ENCODE data around the gene EXOC6B. TPM values are rescaled to one million over a fixed set of nuclear protein-coding genes. Genes with fewer than 3 reads are reported as not detected.

The EXOC6B gene
- total RNA-seq, 1 experiment from 2014 or later: 40.1 TPM

GRCh38 chr2:72833084-72833714 is 7.4 kb upstream of the EXOC6B start:
- H2AK5ac ChIP-seq (ENCODE audit: insufficient read length, low read length): no peak overlapping the region
- no peaks in the 10 kb centered on the region for H3K36me3 Mint-ChIP-seq (ENCODE audit: insufficient read depth in 1 of 3, low read depth in 3 of 3)
- no peak overlapping the region for H2BK20ac ChIP-seq (ENCODE audit: low read depth, low read length, poor library complexity, severe bottlenecking)
- no peaks in the 10 kb centered on the region for H3K23me2 ChIP-seq (ENCODE audit: insufficient read length, low read depth, low read length, poor library complexity, severe bottlenecking)
- H3K27me3 Mint-ChIP-seq (ENCODE audit: low read depth): no peaks in the 10 kb centered on the region; the same call in 1 of the 2 replicates
- no peak overlapping the region for H3T11ph ChIP-seq (ENCODE audit: low read length)
- H3K4me2 ChIP-seq (ENCODE audit: insufficient read depth, insufficient read length, low read length): no peak overlapping the region
- no peak overlapping the region for H3K4ac ChIP-seq (ENCODE audit: low read depth, low read length)
- H3K79me1 ChIP-seq (ENCODE audit: insufficient read depth, low read depth, low read length, poor library complexity, severe bottlenecking): no peaks in the 10 kb centered on the region
- DNase-seq: no peak
- H3K79me2 ChIP-seq (ENCODE audit: insufficient read depth, low read length): no peaks in the 10 kb centered on the region
- no peak overlapping the region for H3K9ac ChIP-seq (ENCODE audit: extremely low read depth, insufficient read length, low read length)
- H3K27me3 ChIP-seq (ENCODE audit: insufficient read depth, low read length): no peaks in the 10 kb centered on the region
- H3K23ac ChIP-seq (ENCODE audit: insufficient read length, low read depth, low read length): no peak overlapping the region
- peak overlapping the region in 1 of 3 experiments; percentile 79; a peak in 2 of 7 replicates for H3K27ac Mint-ChIP-seq
- no peak overlapping the region for H4K91ac ChIP-seq (ENCODE audit: insufficient read length, low read depth, low read length)
- no peak overlapping the region for H2BK15ac ChIP-seq (ENCODE audit: low read depth, low read length)
- no peaks in the 10 kb centered on the region for H3K9me3 ChIP-seq (ENCODE audit: control insufficient read depth, low read depth, low read length)
- peaks cover 5 to 8% of the 10 kb centered on the region in 2 experiments for H3K4me1 Mint-ChIP-seq
- H4K8ac ChIP-seq (replicated peaks; ENCODE audit: insufficient read length, low read depth, low read length): no peak overlapping the region
- no peak overlapping the region for H2BK5ac ChIP-seq (ENCODE audit: insufficient read length, low read length)
- H3K27ac ChIP-seq (ENCODE audit: insufficient read length, low read depth, low read length): no peak overlapping the region
- H4K5ac ChIP-seq (ENCODE audit: insufficient read length, low read depth, low read length): no peak overlapping the region
- no peaks in the 10 kb centered on the region for H4K20me1 ChIP-seq (ENCODE audit: control insufficient read depth, insufficient read depth, insufficient read length)
- H3K9me3 Mint-ChIP-seq: no peaks in the 10 kb centered on the region
- H3K56ac ChIP-seq (ENCODE audit: insufficient read length, low read depth, low read length): no peak overlapping the region
- TF ChIP-seq, protein P1, sequence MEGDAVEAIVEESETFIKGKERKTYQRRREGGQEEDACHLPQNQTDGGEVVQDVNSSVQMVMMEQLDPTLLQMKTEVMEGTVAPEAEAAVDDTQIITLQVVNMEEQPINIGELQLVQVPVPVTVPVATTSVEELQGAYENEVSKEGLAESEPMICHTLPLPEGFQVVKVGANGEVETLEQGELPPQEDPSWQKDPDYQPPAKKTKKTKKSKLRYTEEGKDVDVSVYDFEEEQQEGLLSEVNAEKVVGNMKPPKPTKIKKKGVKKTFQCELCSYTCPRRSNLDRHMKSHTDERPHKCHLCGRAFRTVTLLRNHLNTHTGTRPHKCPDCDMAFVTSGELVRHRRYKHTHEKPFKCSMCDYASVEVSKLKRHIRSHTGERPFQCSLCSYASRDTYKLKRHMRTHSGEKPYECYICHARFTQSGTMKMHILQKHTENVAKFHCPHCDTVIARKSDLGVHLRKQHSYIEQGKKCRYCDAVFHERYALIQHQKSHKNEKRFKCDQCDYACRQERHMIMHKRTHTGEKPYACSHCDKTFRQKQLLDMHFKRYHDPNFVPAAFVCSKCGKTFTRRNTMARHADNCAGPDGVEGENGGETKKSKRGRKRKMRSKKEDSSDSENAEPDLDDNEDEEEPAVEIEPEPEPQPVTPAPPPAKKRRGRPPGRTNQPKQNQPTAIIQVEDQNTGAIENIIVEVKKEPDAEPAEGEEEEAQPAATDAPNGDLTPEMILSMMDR (conservative IDR thresholded peaks at IDR 0.05): no peak
- H3K14ac ChIP-seq (ENCODE audit: insufficient read depth, low read length): no peak overlapping the region
- WGBS (ENCODE audit: extremely low coverage, insufficient read length, low lambda C conversion rate): no CpG with 5 or more reads among the region's 5 CpGs
- H2AFZ ChIP-seq (ENCODE audit: low read length): no peak overlapping the region
- no peaks in the 10 kb centered on the region; the same call in 1 of the 2 replicates for H3K4me1 ChIP-seq (ENCODE audit: insufficient read depth, low read length)
- H2BK120ac ChIP-seq (ENCODE audit: low read depth, low read length, poor library complexity, severe bottlenecking): no peak overlapping the region
- H3K4me3 Mint-ChIP-seq: no peak overlapping the region
- peak overlapping the region; percentile 14 for H3K18ac ChIP-seq (ENCODE audit: insufficient read length, low read depth, low read length)
- H2BK12ac ChIP-seq (ENCODE audit: insufficient read length, low read depth, low read length): no peak overlapping the region
